Heart left ventricle (tissue), 16 donors: Measurements from ENCODE around the gene ADAMTS4. TPM values are rescaled to one million over a fixed set of nuclear protein-coding genes. Genes with fewer than 3 reads are reported as not detected.
A peak's percentile ranks its signal among the peaks of the same experiment; 100 is the strongest.

Experiments used
- ATAC-seq, 4 donors: fragments of 200-7000 bp; cut with Tn5 transposase; one replicate each; pipeline ENCODE4 v1.9.1; 2020 to 2022; ENCODE audit warnings: moderate library complexity in 4 of 4, mild to moderate bottlenecking in 3 of 4, moderate number of reproducible peaks in 1 of 4
- DNase-seq, 5 donors: peaks; one replicate each; pipeline ENCODE4 v3.0.0-alpha.2; 2020
- H3K27ac ChIP-seq, 12 donors: fragments of 200-600 bp; sonication (generic) in 4 of 12; one replicate each; pipeline versions ENCODE4 v1.5.0 to v1.8.0; 2016 to 2022; ENCODE audit warnings: mild to moderate bottlenecking in 2 of 12
- H3K27me3 ChIP-seq, 9 donors: fragments of 200-600 bp; sonication (generic) in 2 of 9; one replicate each; pipeline versions ENCODE4 v1.5.1 to v1.8.0; 2016 to 2022; ENCODE audit warnings: mild to moderate bottlenecking in 3 of 9
- H3K36me3 ChIP-seq, 9 donors: fragments of 200-600 bp; sonication (generic) in 2 of 9; one replicate each; pipeline versions ENCODE4 v1.5.0 to v1.8.0; 2018 to 2022; ENCODE audit warnings: mild to moderate bottlenecking in 2 of 9
- H3K4me1 ChIP-seq, 12 donors: fragments of 200-600 bp; sonication (generic) in 4 of 12; one replicate each; pipeline versions ENCODE4 v1.5.0 to v1.8.0; 2016 to 2022; ENCODE audit warnings: mild to moderate bottlenecking in 3 of 12
- H3K4me3 ChIP-seq, 12 donors: fragments of 200-600 bp; sonication (generic) in 4 of 12; one replicate each; pipeline versions ENCODE4 v1.5.0 to v1.8.0; 2017 to 2022; ENCODE audit warnings: mild to moderate bottlenecking in 9 of 12, moderate library complexity in 4 of 12
- H3K9me3 ChIP-seq, 12 donors: fragments of 200-600 bp; sonication (generic) in 4 of 12; one replicate each; pipeline versions ENCODE4 v1.5.0 to v1.8.0; 2016 to 2022; ENCODE audit warnings: mild to moderate bottlenecking in 1 of 12
- CTCF ChIP-seq, 12 donors: fragments of 200-600 bp; sonication (generic) in 4 of 12; IDR thresholded peaks; one replicate each; pipeline versions ENCODE4 v1.5.0 to v1.8.0; 2018 to 2022; ENCODE audit warnings: antibody characterized with exemption in 12 of 12, mild to moderate bottlenecking in 5 of 12
- POLR2A ChIP-seq, 2 donors: fragments of 450-650 bp; IDR thresholded peaks; one replicate each; pipeline ENCODE4 v1.6.1; 2017; ENCODE audit warnings: antibody characterized with exemption in 2 of 2, mild to moderate bottlenecking in 2 of 2, moderate library complexity in 2 of 2
- WGBS, 4 donors: extraction: QIAGEN DNeasy Blood & Tissue Kit in 2 of 4; methylation state at CpG; one replicate each; pipeline versions ENCODE4 v1.1.5 to v1.1.7; 2013 to 2018; 5-methylcytosine and 5-hydroxymethylcytosine counted together
- intact Hi-C, 10 donors: fragments of 100-400 bp; cut with DNase I; formaldehyde crosslinking; loops; one replicate each; pipeline versions ENCODE4 v1.11.1 to v1.14.2; 2022
- long read RNA-seq, 3 donors: library from polyadenylated mRNA; unstranded; transcript quantifications; one replicate each; pipeline ENCODE4 v2.0.0, GENCODE V29; 2020 to 2021
- polyA plus RNA-seq, 2 donors: library from polyadenylated mRNA; stranded (reverse); fragments of 200-250 nt; gene quantifications; one replicate each; pipeline ENCODE4 v1.2.3, GENCODE V29; 2013
- total RNA-seq, 9 donors: library from RNA; depleted of rRNA in 2 of 9; stranded (reverse); fragments of >200 nt in 2 of 9; fragmentation: NEBNext Ultra II Directional in 3 of 9; extraction: Animal tissue kit (Norgen Biotek cat#: 25700) in 3 of 9; gene quantifications; one replicate each; pipeline versions ENCODE4 v1.1.0 to v1.2.4, GENCODE V29; 2016 to 2023
- donor health status: ischemic (EF 13 %, LVEDD 7.1; RV severe dilation, severe dysfunction).
- donor health status: healthy with polysubstance abuse.
- donor health status: DM: no; HTN: yes; CAD: no.
- donor health status: DM: no; HTN: no; CAD: no.
- donor health status: ischemic (EF 25% LVEDD 6.9; RV normal size, moderate dysfunction).
- donor health status: ischemic (EF 25% LVEDD 5.7; RV mildly dilated, moderate dysfunction).
- donor health status: healthy.
- donor health status: DM: yes; HTN: yes; CAD: no.
- donor health status: ischemic (EF 35%, LVEDD 5.7; RV mildly dilated, moderate dysfunction).
- donor health status: nonischemic (EF 11% LVEDD 7.7; RV severe dilation, severe dysfunction).
- donor health status: DM: yes; HTN: yes; CAD: no.
- donor health status: PGD.
- donor health status: ischemic (EF 29% LVEDD 5.4; RV normal size, mild dysfunction).
- donor health status: nonischemic (EF 23%, LVEDD 6.1; RV moderate dilation, normal function).

The ADAMTS4 gene
- total RNA-seq, result 10 to 100 TPM in 3 of 9 donors, 1 to 10 TPM in 6; 1.6 to 65.2 (median 8.4) TPM
- polyA plus RNA-seq, result 1 to 10 TPM; 5.7 to 6.1 TPM
- long read RNA-seq, donor 1, full-length matches to known transcripts, result 5 of 8 reads
- long read RNA-seq, donor 1, partial matches to known transcripts, result 3 of 8 reads
- long read RNA-seq, donor 1, other reads (novel, unspliced or antisense), result 0 of 8 reads
- long read RNA-seq, donor 2, full-length matches to known transcripts, result 78 of 163 reads
- long read RNA-seq, donor 2, partial matches to known transcripts, result 72 of 163 reads
- long read RNA-seq, donor 2, other reads (novel, unspliced or antisense), result 13 of 163 reads
- long read RNA-seq, donor 3, full-length matches to known transcripts, result 6 of 13 reads
- long read RNA-seq, donor 3, partial matches to known transcripts, result 5 of 13 reads
- long read RNA-seq, donor 3, other reads (novel, unspliced or antisense), result 2 of 13 reads

- TF ChIP-seq CTCF (IDR thresholded peaks at IDR 0.05), result no peak
- TF ChIP-seq POLR2A (IDR thresholded peaks at IDR 0.05), result peak; percentile 8 to 83
- intact Hi-C loops, result loop anchor here in 1 of 10 donors (10.0 kb wide), 1 partner anchor 186 kb away; no protein-coding TSS in a partner anchor
- peak in 3 of 4 donors; percentile 24 to 45 (median 31) for ATAC-seq
- no peaks in the 10 kb centered on the region for H3K27me3 ChIP-seq
- peak within 1 kb of the TSS; percentile 13 to 62 (median 56) for H3K4me3 ChIP-seq
- H3K9me3 ChIP-seq, result no peaks in the 10 kb centered on the region
- H3K4me1 ChIP-seq, result peaks cover 6 to 90% (median 67%) of the 10 kb centered on the region in 12 donors
- H3K27ac ChIP-seq, result peak within 1 kb of the TSS; percentile 93 to 99 (median 97)
- H3K36me3 ChIP-seq, result peaks cover 0 to 30% (median 6%) of the 10 kb centered on the region in 9 donors
- 51 to 55% (median 52%) methylated on average over 11 of the region's 11 CpGs for WGBS, 4 donors
- peak; percentile 74 to 87 (median 80) for DNase-seq
Observed at GRCh38 chr1:161198897-161199431, at the start of gene ADAMTS4. TSS of gene ADAMTS4 (minus strand) at chr1:161199054. CDS start at chr1:161198627, 427 bp downstream.

GRCh38 chr1:161244888-161245287, 46.0 kb upstream of the ADAMTS4 start:
- intact Hi-C loops, result no loop called here
- WGBS, 4 donors, result 81 to 94% (median 88%) methylated on average over 4 of the region's 4 CpGs
- no peaks in the 10 kb centered on the region for H3K36me3 ChIP-seq
- no peak for DNase-seq
- H3K4me1 ChIP-seq, result no peaks in the 10 kb centered on the region
- no peak overlapping the region for H3K4me3 ChIP-seq
- TF ChIP-seq CTCF (IDR thresholded peaks at IDR 0.05) (no peak), POLR2A (IDR thresholded peaks at IDR 0.05) (no peak)
- H3K27me3 ChIP-seq, result no peaks in the 10 kb centered on the region
- no peak for ATAC-seq
- H3K27ac ChIP-seq, result no peak overlapping the region
- H3K9me3 ChIP-seq, result no peaks in the 10 kb centered on the region

- Histone ChIP-seq H3K4me3 (no peak overlapping the region), H3K9me3 (no peaks in the 10 kb centered on the region), H3K4me1 (no peaks in the 10 kb centered on the region), H3K27ac (no peak overlapping the region), H3K36me3 (no peaks in the 10 kb centered on the region), H3K27me3 (no peaks in the 10 kb centered on the region)
- ATAC-seq (no peak), DNase-seq (no peak)
- no peak for TF ChIP-seq POLR2A (IDR thresholded peaks at IDR 0.05)
- no peak for TF ChIP-seq CTCF (IDR thresholded peaks at IDR 0.05)
- intact Hi-C loops, result no loop called here
- WGBS, 4 donors, result 77 to 82% (median 80%) methylated on average over 2 of the region's 2 CpGs
Observed at GRCh38 chr1:161242313-161242712, 43.5 kb upstream of the ADAMTS4 start.

- H3K36me3 ChIP-seq, result no peaks in the 10 kb centered on the region
- no peak overlapping the region for H3K4me3 ChIP-seq
- TF ChIP-seq POLR2A (IDR thresholded peaks at IDR 0.05), result no peak
- no peak for TF ChIP-seq CTCF (IDR thresholded peaks at IDR 0.05)
- intact Hi-C loops, result no loop called here
- no peak overlapping the region for H3K27ac ChIP-seq
- no peaks in the 10 kb centered on the region for H3K9me3 ChIP-seq
- no peak for ATAC-seq
- no peaks in the 10 kb centered on the region for H3K4me1 ChIP-seq
- H3K27me3 ChIP-seq, result no peaks in the 10 kb centered on the region
- 63 to 84% (median 68%) methylated on average over 3 of the region's 3 CpGs for WGBS, 4 donors
- no peak for DNase-seq
Observed at GRCh38 chr1:161241682-161242081, 42.8 kb upstream of the ADAMTS4 start.
